Neural cell (in vitro differentiated cells): ENCODE measurements around the gene NOL9. TPM values are rescaled to one million over a fixed set of nuclear protein-coding genes. Genes with fewer than 3 reads are reported as not detected.

Experiments
- H2AFZ ChIP-seq: fragments of 200-600, 300-800 bp; sonication (generic), shearing (Covaris generic); 2 replicates; pipeline ENCODE4 v1.6.0; 2014; ENCODE audit warnings: low read depth, mild to moderate bottlenecking, antibody characterized with exemption, low read length, moderate library complexity
- H3F3A ChIP-seq: fragments of 200-600 bp; shearing (Covaris generic); 2 replicates; pipeline ENCODE4 v1.6.1; 2016; ENCODE audit warnings: mild to moderate bottlenecking, moderate library complexity, mixed read lengths, antibody characterized with exemption, low read length; ENCODE audit not compliant: insufficient read depth, poor library complexity, severe bottlenecking
- H3K27ac ChIP-seq: fragments of 200-600, 300-800 bp; sonication (generic), shearing (Covaris generic); 2 replicates; pipeline ENCODE4 v1.5.1; 2014; ENCODE audit warnings: mild to moderate bottlenecking, low read length, moderate library complexity
- H3K27me3 ChIP-seq: fragments of 300-800, 200-600 bp; sonication (generic), shearing (Covaris generic); 2 replicates; pipeline ENCODE4 v1.6.0; 2014; ENCODE audit warnings: mild to moderate bottlenecking, low read depth, low read length, moderate library complexity; ENCODE audit not compliant: insufficient read depth
- H3K36me3 ChIP-seq: fragments of 300-800, 200-600 bp; sonication (generic), shearing (Covaris generic); 2 replicates; pipeline ENCODE4 v1.5.1; 2014; ENCODE audit warnings: mild to moderate bottlenecking, antibody characterized with exemption, low read length, moderate library complexity; ENCODE audit not compliant: insufficient read depth
- H3K4me2 ChIP-seq: fragments of 300-800, 200-600 bp; sonication (generic), shearing (Covaris generic); 2 replicates; pipeline ENCODE4 v1.6.0; 2014; ENCODE audit warnings: mild to moderate bottlenecking, low read length
- H3K4me3 ChIP-seq: fragments of 300-800, 200-600 bp; sonication (generic), shearing (Covaris generic); 2 replicates; pipeline ENCODE4 v1.5.1; 2014; ENCODE audit warnings: mild to moderate bottlenecking, low read length, moderate library complexity
- H3K79me2 ChIP-seq: fragments of 200-600 bp; shearing (Covaris generic); replicated peaks from 2 replicates; pipeline ENCODE4 v1.6.0; 2014; ENCODE audit warnings: mild to moderate bottlenecking, low read length, moderate library complexity; ENCODE audit not compliant: insufficient read depth
- H3K9ac ChIP-seq: fragments of 300-800, 200-600 bp; sonication (generic), shearing (Covaris generic); 2 replicates; pipeline ENCODE4 v1.6.1; 2016; ENCODE audit warnings: mild to moderate bottlenecking, low read length, mixed read lengths
- H3K9me2 ChIP-seq: fragments of 200-600 bp; shearing (Covaris generic); 2 replicates; pipeline ENCODE4 v1.6.1; 2016; ENCODE audit warnings: mild to moderate bottlenecking, low read length, mixed read lengths; ENCODE audit not compliant: insufficient read depth
- H3K9me3 ChIP-seq: fragments of 200-600, 300-800 bp; sonication (generic), shearing (Covaris generic); 2 replicates; pipeline ENCODE4 v1.6.1; 2016; ENCODE audit warnings: mild to moderate bottlenecking, mixed run types, low read length, moderate library complexity, mixed read lengths
- H4K20me1 ChIP-seq: fragments of 200-600 bp; shearing (Covaris generic); 2 replicates; pipeline ENCODE4 v1.6.1; 2016; ENCODE audit warnings: mild to moderate bottlenecking, mixed run types; ENCODE audit not compliant: insufficient read depth
- EP300 ChIP-seq: fragments of 450-650 bp; conservative IDR thresholded peaks from 2 replicates; pipeline ENCODE4 v1.6.1; 2014; ENCODE audit warnings: antibody characterized with exemption, mild to moderate bottlenecking, moderate library complexity; ENCODE audit not compliant: poor library complexity, severe bottlenecking
- EZH2 ChIP-seq: fragments of 200-600, 300-800 bp; shearing (Covaris generic), sonication (generic); IDR thresholded peaks from 2 replicates; pipeline ENCODE4 v1.6.1; 2014; ENCODE audit warnings: antibody characterized with exemption, low read length, borderline replicate concordance, mild to moderate bottlenecking; ENCODE audit not compliant: insufficient read depth, poor library complexity, severe bottlenecking
- MXI1 ChIP-seq: fragments of 450-650 bp; conservative IDR thresholded peaks from 2 replicates; pipeline ENCODE4 v1.6.1; 2014; ENCODE audit warnings: antibody characterized with exemption, mild to moderate bottlenecking; ENCODE audit not compliant: poor library complexity, severe bottlenecking
- POLR2AphosphoS5 ChIP-seq: IDR thresholded peaks from 2 replicates; pipeline ENCODE4 v1.6.1; 2012
- RAD21 ChIP-seq: fragments of 450-650 bp; conservative IDR thresholded peaks from 2 replicates; pipeline ENCODE4 v1.6.1; 2014; ENCODE audit warnings: antibody characterized with exemption, mild to moderate bottlenecking, moderate library complexity
- SMC3 ChIP-seq: fragments of 450-650 bp; conservative IDR thresholded peaks from 2 replicates; pipeline ENCODE4 v1.6.1; 2014; ENCODE audit warnings: antibody characterized with exemption, mild to moderate bottlenecking, moderate library complexity; ENCODE audit not compliant: poor library complexity
- TAF1 ChIP-seq: IDR thresholded peaks from 2 replicates; pipeline ENCODE4 v1.6.1; 2012; ENCODE audit warnings: low read depth
- polyA plus RNA-seq: library from polyadenylated mRNA; depleted of rRNA; stranded (reverse); fragments of >200 nt; gene quantifications from 2 replicates; pipeline ENCODE4 v1.2.3, GENCODE V29; 2014
- TF ChIP-seq, protein P1 (sequence below): fragments of 450-650 bp; IDR thresholded peaks from 2 replicates; pipeline ENCODE4 v1.5.1; 2014; ENCODE audit warnings: antibody characterized with exemption, mild to moderate bottlenecking, moderate library complexity; ENCODE audit not compliant: poor library complexity, severe bottlenecking
- TF ChIP-seq, protein P2 (sequence below): IDR thresholded peaks from 2 replicates; pipeline ENCODE4 v1.6.1; 2012; ENCODE audit warnings: borderline replicate concordance

The NOL9 gene
- polyA plus RNA-seq, 1 donor from 2014 or later, result 30.7 TPM

DNA sequence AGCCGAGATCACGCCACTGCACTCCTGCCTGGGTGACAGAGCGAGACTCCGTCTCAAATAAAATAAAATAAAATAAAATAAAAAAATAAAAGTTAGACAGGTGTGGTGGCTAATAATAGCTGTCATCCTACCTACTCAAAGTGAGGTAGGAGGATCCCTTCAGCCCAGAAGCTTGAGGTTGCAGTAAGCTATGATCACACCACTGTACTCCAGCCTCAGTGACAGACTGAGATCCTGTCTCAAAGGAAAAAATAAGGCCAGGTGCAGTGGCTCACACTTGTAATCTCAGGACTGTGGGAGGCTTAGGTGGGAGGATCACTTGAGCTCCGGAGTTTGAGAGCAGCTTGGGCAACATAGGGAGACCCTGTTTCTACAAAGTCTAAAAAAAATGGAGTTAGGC lies 18.0 kb downstream of the NOL9 start:
- no peaks in the 10 kb centered on the region for H3K27me3 ChIP-seq
- no peaks in the 10 kb centered on the region for H3K36me3 ChIP-seq
- H3K79me2 ChIP-seq, result no peaks in the 10 kb centered on the region
- no peak overlapping the region for H2AFZ ChIP-seq
- no peak overlapping the region for H3K4me3 ChIP-seq
- H3K4me2 ChIP-seq, result no peak overlapping the region
- no peaks in the 10 kb centered on the region for H3K9me3 ChIP-seq
- no peaks in the 10 kb centered on the region for H4K20me1 ChIP-seq
- TF ChIP-seq, protein P1, sequence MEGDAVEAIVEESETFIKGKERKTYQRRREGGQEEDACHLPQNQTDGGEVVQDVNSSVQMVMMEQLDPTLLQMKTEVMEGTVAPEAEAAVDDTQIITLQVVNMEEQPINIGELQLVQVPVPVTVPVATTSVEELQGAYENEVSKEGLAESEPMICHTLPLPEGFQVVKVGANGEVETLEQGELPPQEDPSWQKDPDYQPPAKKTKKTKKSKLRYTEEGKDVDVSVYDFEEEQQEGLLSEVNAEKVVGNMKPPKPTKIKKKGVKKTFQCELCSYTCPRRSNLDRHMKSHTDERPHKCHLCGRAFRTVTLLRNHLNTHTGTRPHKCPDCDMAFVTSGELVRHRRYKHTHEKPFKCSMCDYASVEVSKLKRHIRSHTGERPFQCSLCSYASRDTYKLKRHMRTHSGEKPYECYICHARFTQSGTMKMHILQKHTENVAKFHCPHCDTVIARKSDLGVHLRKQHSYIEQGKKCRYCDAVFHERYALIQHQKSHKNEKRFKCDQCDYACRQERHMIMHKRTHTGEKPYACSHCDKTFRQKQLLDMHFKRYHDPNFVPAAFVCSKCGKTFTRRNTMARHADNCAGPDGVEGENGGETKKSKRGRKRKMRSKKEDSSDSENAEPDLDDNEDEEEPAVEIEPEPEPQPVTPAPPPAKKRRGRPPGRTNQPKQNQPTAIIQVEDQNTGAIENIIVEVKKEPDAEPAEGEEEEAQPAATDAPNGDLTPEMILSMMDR, result no peak
- TF ChIP-seq EZH2 (no peak), SMC3 (no peak), RAD21 (no peak), POLR2AphosphoS5 (no peak), TAF1 (no peak), EP300 (no peak), MXI1 (no peak)
- TF ChIP-seq, protein P2, sequence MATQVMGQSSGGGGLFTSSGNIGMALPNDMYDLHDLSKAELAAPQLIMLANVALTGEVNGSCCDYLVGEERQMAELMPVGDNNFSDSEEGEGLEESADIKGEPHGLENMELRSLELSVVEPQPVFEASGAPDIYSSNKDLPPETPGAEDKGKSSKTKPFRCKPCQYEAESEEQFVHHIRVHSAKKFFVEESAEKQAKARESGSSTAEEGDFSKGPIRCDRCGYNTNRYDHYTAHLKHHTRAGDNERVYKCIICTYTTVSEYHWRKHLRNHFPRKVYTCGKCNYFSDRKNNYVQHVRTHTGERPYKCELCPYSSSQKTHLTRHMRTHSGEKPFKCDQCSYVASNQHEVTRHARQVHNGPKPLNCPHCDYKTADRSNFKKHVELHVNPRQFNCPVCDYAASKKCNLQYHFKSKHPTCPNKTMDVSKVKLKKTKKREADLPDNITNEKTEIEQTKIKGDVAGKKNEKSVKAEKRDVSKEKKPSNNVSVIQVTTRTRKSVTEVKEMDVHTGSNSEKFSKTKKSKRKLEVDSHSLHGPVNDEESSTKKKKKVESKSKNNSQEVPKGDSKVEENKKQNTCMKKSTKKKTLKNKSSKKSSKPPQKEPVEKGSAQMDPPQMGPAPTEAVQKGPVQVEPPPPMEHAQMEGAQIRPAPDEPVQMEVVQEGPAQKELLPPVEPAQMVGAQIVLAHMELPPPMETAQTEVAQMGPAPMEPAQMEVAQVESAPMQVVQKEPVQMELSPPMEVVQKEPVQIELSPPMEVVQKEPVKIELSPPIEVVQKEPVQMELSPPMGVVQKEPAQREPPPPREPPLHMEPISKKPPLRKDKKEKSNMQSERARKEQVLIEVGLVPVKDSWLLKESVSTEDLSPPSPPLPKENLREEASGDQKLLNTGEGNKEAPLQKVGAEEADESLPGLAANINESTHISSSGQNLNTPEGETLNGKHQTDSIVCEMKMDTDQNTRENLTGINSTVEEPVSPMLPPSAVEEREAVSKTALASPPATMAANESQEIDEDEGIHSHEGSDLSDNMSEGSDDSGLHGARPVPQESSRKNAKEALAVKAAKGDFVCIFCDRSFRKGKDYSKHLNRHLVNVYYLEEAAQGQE, result no peak
- no peaks in the 10 kb centered on the region for H3F3A ChIP-seq
- no peaks in the 10 kb centered on the region for H3K9me2 ChIP-seq
- no peak overlapping the region for H3K9ac ChIP-seq
- H3K27ac ChIP-seq, result no peak overlapping the region

DNA sequence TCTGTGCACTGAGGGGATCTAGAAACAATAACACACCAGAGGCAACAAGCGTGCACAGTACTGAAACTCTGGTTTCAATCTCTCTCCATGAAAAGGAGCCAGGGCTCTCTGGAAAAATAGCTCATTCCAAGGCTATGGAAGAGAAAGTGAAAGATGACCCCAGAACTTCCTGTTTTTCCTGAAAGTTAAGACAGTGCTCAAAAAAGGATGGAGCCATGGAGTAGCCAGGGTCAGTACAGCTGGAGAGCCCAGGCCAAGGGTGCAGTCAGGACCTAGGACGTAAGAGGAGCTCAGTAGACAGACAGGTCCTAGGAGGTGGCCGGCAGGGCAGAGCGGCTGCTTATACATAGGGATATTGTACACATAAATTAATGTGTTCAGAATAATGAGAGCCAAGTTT lies 19.1 kb downstream of the NOL9 start:
- Histone ChIP-seq H3K36me3 (peaks cover 6% of the 10 kb centered on the region), H3K9me3 (no peaks in the 10 kb centered on the region), H3K79me2 (no peaks in the 10 kb centered on the region), H3F3A (no peaks in the 10 kb centered on the region), H2AFZ (no peak overlapping the region), H3K27ac (no peak overlapping the region), H3K9ac (no peak overlapping the region), H4K20me1 (no peaks in the 10 kb centered on the region), H3K4me3 (no peak overlapping the region), H3K4me2 (no peak overlapping the region), H3K9me2 (no peaks in the 10 kb centered on the region), H3K27me3 (no peaks in the 10 kb centered on the region)
- TF ChIP-seq EP300 (no peak), POLR2AphosphoS5 (no peak), MXI1 (no peak), SMC3 (no peak), EZH2 (no peak)
- TF ChIP-seq, protein P2, result no peak
